Glutamatergic neuron (in vitro differentiated cells): Measurements from ENCODE around the gene CHKA. TPM values are rescaled to one million over a fixed set of nuclear protein-coding genes. Genes with fewer than 3 reads are reported as not detected.

ENCODE experiments used
- DNase-seq: peaks from one replicate; pipeline ENCODE4 v3.0.0; 2022
- H3K27ac Mint-ChIP-seq: one replicate; pipeline ENCODE4 v1.8.0; 2020; ENCODE audit warnings: mild to moderate bottlenecking, mixed read lengths, inconsistent platforms; ENCODE audit not compliant: unreplicated experiment
- H3K27me3 Mint-ChIP-seq: one replicate; pipeline ENCODE4 v1.8.0; 2020; ENCODE audit warnings: mild to moderate bottlenecking, moderate library complexity, mixed read lengths, inconsistent platforms; ENCODE audit not compliant: unreplicated experiment
- H3K36me3 Mint-ChIP-seq: one replicate; pipeline ENCODE4 v1.8.0; 2020; ENCODE audit warnings: mild to moderate bottlenecking, mixed read lengths, inconsistent platforms; ENCODE audit not compliant: unreplicated experiment
- H3K4me1 Mint-ChIP-seq: one replicate; pipeline ENCODE4 v1.8.0; 2020; ENCODE audit warnings: mild to moderate bottlenecking, low read depth, mixed read lengths, inconsistent platforms; ENCODE audit not compliant: unreplicated experiment
- H3K4me3 Mint-ChIP-seq: one replicate; pipeline ENCODE4 v1.8.0; 2020; ENCODE audit warnings: mild to moderate bottlenecking, mixed read lengths, inconsistent platforms; ENCODE audit not compliant: unreplicated experiment
- H3K9me3 Mint-ChIP-seq: one replicate; pipeline ENCODE4 v1.8.0; 2020; ENCODE audit warnings: mild to moderate bottlenecking, moderate library complexity, mixed read lengths, inconsistent platforms; ENCODE audit not compliant: unreplicated experiment
- total RNA-seq: library from RNA; stranded (reverse); fragmentation: NEBNext Ultra II Directional; extraction: Animal tissue kit (Norgen Biotek cat#: 25700); gene quantifications from one replicate; pipeline ENCODE4 v1.2.1, GENCODE V29; 2021; ENCODE audit not compliant: unreplicated experiment
- TF ChIP-seq, protein P1 (sequence below): fragments of 200-600 bp; sonication (generic); IDR thresholded peaks from one replicate; pipeline ENCODE4 v1.5.0; 2021; ENCODE audit not compliant: partially characterized antibody, unreplicated experiment

CHKA gene
- total RNA-seq, 1 donor from 2014 or later: 74.1 TPM

GRCh38 chr11:68038718-68039525, 82.3 kb downstream of the CHKA start, which contains the start of gene TCIRG1:
TCIRG1 (plus strand) TSS chr11:68039025; CDS start chr11:68041272, 2,247 bp downstream.
- H3K4me3 Mint-ChIP-seq: peak within 1 kb of the TSS; percentile 72
- TF ChIP-seq, protein P1, sequence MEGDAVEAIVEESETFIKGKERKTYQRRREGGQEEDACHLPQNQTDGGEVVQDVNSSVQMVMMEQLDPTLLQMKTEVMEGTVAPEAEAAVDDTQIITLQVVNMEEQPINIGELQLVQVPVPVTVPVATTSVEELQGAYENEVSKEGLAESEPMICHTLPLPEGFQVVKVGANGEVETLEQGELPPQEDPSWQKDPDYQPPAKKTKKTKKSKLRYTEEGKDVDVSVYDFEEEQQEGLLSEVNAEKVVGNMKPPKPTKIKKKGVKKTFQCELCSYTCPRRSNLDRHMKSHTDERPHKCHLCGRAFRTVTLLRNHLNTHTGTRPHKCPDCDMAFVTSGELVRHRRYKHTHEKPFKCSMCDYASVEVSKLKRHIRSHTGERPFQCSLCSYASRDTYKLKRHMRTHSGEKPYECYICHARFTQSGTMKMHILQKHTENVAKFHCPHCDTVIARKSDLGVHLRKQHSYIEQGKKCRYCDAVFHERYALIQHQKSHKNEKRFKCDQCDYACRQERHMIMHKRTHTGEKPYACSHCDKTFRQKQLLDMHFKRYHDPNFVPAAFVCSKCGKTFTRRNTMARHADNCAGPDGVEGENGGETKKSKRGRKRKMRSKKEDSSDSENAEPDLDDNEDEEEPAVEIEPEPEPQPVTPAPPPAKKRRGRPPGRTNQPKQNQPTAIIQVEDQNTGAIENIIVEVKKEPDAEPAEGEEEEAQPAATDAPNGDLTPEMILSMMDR: no peak
- H3K27me3 Mint-ChIP-seq: peaks cover 3% of the 10 kb centered on the region
- H3K4me1 Mint-ChIP-seq: peaks cover 2% of the 10 kb centered on the region
- no peak for DNase-seq
- H3K27ac Mint-ChIP-seq: no peak within 1 kb of the TSS
- H3K36me3 Mint-ChIP-seq: no peaks in the 10 kb centered on the region
- no peaks in the 10 kb centered on the region for H3K9me3 Mint-ChIP-seq

DNA sequence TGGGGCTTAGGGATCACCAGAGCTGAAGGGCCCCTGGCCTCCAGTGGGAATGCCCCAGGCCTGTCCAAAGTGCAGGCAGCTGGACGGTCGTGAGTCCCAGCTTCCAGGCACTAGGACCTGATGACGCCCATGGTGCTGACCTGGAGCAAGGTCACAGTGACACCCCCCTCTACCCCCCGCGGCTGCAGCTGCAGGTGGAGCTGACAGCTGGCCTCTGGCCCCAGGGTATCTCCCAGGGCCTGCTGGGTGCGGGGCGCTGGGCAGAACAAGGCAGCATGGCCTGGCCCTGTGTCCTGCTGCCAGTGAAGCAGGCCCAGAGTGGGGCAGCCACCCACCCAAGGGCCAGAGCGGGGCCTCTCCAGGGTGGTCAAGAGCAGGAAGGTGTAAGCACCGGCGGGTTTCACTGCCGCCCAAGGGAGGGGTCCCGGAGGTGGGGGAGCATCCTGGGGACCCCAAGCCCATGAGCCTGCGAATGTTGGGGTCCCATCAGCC, 82.9 kb downstream of the CHKA start:
- H3K9me3 Mint-ChIP-seq: no peaks in the 10 kb centered on the region
- H3K27ac Mint-ChIP-seq: no peak overlapping the region
- H3K4me3 Mint-ChIP-seq: no peak overlapping the region
- peaks cover 3% of the 10 kb centered on the region for H3K27me3 Mint-ChIP-seq
- DNase-seq: peak; percentile 55
- peaks cover 2% of the 10 kb centered on the region for H3K4me1 Mint-ChIP-seq
- no peaks in the 10 kb centered on the region for H3K36me3 Mint-ChIP-seq
- TF ChIP-seq, protein P1: no peak

DNA sequence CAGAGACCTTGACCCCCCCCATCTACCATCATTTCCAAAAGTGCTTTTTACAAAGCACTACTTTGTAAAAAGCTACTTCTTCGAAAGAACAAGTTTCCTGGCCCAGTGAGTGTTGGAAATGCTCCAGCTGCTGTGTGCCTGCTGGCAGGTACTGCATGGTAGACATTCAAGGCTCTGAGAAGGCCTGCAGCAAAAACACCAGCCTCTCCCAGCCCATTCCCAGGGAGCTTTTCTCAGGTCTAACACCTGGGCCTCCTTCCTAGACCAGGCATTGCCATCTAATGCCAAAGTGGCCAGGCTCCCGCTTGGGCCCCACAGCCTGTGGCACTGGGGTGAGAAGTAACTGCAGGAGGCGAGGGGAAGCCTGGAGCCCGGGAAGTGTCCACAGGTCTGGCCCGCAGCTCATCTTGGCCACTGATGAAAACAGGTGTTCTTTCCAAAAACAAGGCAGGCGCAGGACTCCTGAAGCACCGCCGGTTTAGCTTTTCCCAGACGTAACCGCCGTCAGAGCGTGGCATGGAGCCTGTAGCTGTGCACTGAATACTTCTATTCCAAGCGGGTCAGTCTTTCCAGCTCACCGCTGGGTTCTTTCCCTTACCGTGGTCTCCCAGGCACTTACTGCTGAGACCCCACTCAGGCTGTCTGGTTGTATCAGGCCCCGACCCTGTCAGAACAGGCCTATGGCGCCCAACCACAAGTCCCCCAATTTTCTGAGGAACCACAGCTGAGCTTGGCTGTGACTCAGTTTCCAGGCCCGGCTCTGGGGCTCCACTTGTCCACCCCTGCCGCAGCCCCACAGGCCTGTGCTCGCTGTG, 83.6 kb downstream of the CHKA start:
- peak overlapping the region; percentile 22 for H3K27ac Mint-ChIP-seq
- peaks cover 2% of the 10 kb centered on the region for H3K4me1 Mint-ChIP-seq
- H3K9me3 Mint-ChIP-seq: no peaks in the 10 kb centered on the region

DNA sequence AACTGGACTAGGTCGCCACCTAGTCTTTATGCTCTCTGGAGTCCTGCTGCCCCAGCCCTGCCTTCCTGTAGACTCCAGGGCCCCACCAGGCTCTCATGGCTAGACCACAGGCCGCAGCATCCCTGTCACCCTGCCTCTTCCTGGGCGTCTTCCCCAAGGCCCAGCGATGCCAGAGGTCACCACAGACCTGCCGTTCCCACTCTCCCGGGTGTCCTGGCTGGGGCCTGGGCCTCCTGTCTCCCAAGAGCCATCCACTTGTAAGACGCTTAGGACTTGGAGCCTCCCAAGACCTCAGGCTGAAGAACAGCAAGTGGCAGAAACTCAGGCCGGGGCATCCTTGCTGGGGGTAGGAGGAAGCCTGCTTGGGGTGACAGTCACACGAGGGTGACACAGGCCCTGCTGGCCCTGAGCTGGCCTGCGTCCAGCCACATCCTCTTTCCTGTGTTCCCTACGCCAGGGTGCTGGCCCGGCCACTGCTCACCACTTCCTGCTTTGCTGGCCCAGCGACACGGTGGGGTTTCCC, 84.4 kb downstream of the CHKA start:
- peaks cover 3% of the 10 kb centered on the region for H3K27me3 Mint-ChIP-seq
- H3K4me3 Mint-ChIP-seq: no peak overlapping the region
- H3K36me3 Mint-ChIP-seq: no peaks in the 10 kb centered on the region
- peak; percentile 14 for DNase-seq
- peaks cover 3% of the 10 kb centered on the region for H3K4me1 Mint-ChIP-seq
- peaks cover under 1% of the 10 kb centered on the region for H3K9me3 Mint-ChIP-seq
- peak overlapping the region; percentile 22 for H3K27ac Mint-ChIP-seq
- TF ChIP-seq, protein P1: no peak

More for the DNA sequence above, 83.6 kb downstream of the CHKA start:
- Mint-ChIP-seq H3K36me3 (no peaks in the 10 kb centered on the region), H3K27me3 (peaks cover 3% of the 10 kb centered on the region), H3K4me3 (no peak overlapping the region)
- TF ChIP-seq, protein P1: no peak
- no peak for DNase-seq
